ENCODE data around the gene ITPR1.

- TF ChIP-seq CTCF (IDR thresholded peaks at IDR 0.05): no peak
- no peak for TF ChIP-seq POLR2A (IDR thresholded peaks at IDR 0.05)
These were observed 43.9 kb upstream of the ITPR1 start for GRCh38 chr3:4449043-4449805.

Data from thyroid gland (tissue), 4 donors.